OCI-LY3 (cell line): ENCODE results near the gene FAM120C.

Source experiments
- H2AFZ ChIP-seq: fragments of 200-600, 300-600 bp; shearing (Covaris generic); 2 replicates; pipeline ENCODE4 v1.6.0; 2014; ENCODE audit warnings: antibody characterized with exemption, low read depth, low read length
- H3K27ac ChIP-seq: fragments of 200-600, 300-600 bp; sonication (generic); 2 replicates; pipeline ENCODE4 v1.5.1; 2014; ENCODE audit warnings: mild to moderate bottlenecking, low read length, moderate library complexity, mixed read lengths
- H3K27me3 ChIP-seq: fragments of 200-600, 300-600 bp; sonication (generic); 2 replicates; pipeline ENCODE4 v1.6.1; 2014; ENCODE audit warnings: low read depth, low read length, mixed read lengths
- H3K36me3 ChIP-seq: fragments of 200-600, 300-600 bp; sonication (generic); replicated peaks from 2 replicates; pipeline ENCODE3; 2014; ENCODE audit warnings: low read depth, low read length, mixed read lengths
- H3K4me1 ChIP-seq: fragments of 300-600, 200-600 bp; sonication (generic); 2 replicates; pipeline ENCODE4 v1.6.1; 2014; ENCODE audit warnings: low read length, mixed read lengths
- H3K4me2 ChIP-seq: fragments of 200-600, 300-600 bp; sonication (generic); 2 replicates; pipeline ENCODE4 v1.6.1; 2014; ENCODE audit warnings: low read length, mixed read lengths
- H3K4me3 ChIP-seq: fragments of 300-600, 200-600 bp; sonication (generic); 2 replicates; pipeline ENCODE4 v1.5.1; 2014; ENCODE audit warnings: antibody characterized with exemption, mild to moderate bottlenecking, low read length, moderate library complexity
- H3K79me2 ChIP-seq: fragments of 300-600, 200-600 bp; shearing (Covaris generic); 2 replicates; pipeline ENCODE4 v1.6.1; 2014; ENCODE audit warnings: mild to moderate bottlenecking, low read length, mixed read lengths
- H3K9ac ChIP-seq: fragments of 300-600, 200-600 bp; shearing (Covaris generic); 2 replicates; pipeline ENCODE4 v1.6.0; 2014; ENCODE audit warnings: mild to moderate bottlenecking, low read length, moderate library complexity
- H3K9me3 ChIP-seq: fragments of 200-600, 300-600 bp; shearing (Covaris generic); 2 replicates; pipeline ENCODE4 v1.6.1; 2014; ENCODE audit warnings: low read length, mixed read lengths; ENCODE audit not compliant: insufficient read depth
- H4K20me1 ChIP-seq: fragments of 200-600, 300-600 bp; sonication (generic); 2 replicates; pipeline ENCODE4 v1.6.1; 2016; ENCODE audit warnings: low read length, mixed read lengths; ENCODE audit not compliant: insufficient read depth
- EZH2phosphoT487 ChIP-seq: fragments of 200-600 bp; shearing (Covaris generic); IDR thresholded peaks from 2 replicates; pipeline ENCODE4 v1.6.1; 2018; ENCODE audit warnings: antibody characterized with exemption, mixed run types, low read depth
- TF ChIP-seq, protein P1 (sequence below): fragments of 200-600, 300-600 bp; sonication (generic); IDR thresholded peaks from 2 replicates; pipeline ENCODE4 v1.5.1; 2014; ENCODE audit warnings: antibody characterized with exemption, low read length, low read depth

The FAM120C gene

DNA sequence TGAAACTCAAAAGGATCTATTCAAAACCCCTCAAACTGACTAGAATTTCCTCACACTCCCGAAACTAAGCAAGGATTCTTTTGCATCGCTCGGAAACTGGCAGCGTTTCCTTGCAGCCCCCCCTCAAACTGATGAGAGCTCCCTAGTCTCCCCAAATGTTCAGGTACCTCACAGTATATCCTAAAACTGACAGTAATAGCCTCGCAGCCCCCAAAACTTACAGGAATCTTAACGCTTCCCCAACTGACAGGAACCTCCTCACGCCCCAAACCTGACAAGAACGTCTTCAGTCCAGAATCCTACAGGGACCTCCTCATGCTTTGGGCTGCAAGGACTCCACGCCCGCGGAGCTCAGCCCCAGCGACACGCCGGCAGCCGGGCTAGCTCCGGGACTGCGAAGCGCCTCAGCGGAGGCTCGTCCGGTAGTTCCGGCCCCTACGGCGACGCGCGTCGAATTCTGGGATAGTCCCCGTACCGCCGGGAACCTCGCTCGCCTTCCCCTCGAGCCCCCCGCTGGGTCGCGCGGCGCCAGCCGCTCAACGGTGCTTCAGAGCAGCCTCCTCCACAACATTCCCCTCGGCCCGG is 139.4 kb downstream of the FAM120C start:
- no peak for TF ChIP-seq EZH2phosphoT487
- TF ChIP-seq, protein P1, sequence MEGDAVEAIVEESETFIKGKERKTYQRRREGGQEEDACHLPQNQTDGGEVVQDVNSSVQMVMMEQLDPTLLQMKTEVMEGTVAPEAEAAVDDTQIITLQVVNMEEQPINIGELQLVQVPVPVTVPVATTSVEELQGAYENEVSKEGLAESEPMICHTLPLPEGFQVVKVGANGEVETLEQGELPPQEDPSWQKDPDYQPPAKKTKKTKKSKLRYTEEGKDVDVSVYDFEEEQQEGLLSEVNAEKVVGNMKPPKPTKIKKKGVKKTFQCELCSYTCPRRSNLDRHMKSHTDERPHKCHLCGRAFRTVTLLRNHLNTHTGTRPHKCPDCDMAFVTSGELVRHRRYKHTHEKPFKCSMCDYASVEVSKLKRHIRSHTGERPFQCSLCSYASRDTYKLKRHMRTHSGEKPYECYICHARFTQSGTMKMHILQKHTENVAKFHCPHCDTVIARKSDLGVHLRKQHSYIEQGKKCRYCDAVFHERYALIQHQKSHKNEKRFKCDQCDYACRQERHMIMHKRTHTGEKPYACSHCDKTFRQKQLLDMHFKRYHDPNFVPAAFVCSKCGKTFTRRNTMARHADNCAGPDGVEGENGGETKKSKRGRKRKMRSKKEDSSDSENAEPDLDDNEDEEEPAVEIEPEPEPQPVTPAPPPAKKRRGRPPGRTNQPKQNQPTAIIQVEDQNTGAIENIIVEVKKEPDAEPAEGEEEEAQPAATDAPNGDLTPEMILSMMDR = no peak
- H3K9ac ChIP-seq = peak overlapping the region; percentile 98
- H3K4me1 ChIP-seq = peaks cover 10% of the 10 kb centered on the region
- no peaks in the 10 kb centered on the region for H3K9me3 ChIP-seq
- peak overlapping the region; percentile 90 for H2AFZ ChIP-seq
- peak overlapping the region; percentile 93 for H3K27ac ChIP-seq
- H3K4me2 ChIP-seq = peak overlapping the region; percentile 88
- H3K4me3 ChIP-seq = peak overlapping the region; percentile 98
- H3K27me3 ChIP-seq = no peaks in the 10 kb centered on the region
- H3K79me2 ChIP-seq = peaks cover 18% of the 10 kb centered on the region
- H4K20me1 ChIP-seq = no peaks in the 10 kb centered on the region
- peaks cover 14% of the 10 kb centered on the region for H3K36me3 ChIP-seq

- Histone ChIP-seq H3K27me3 (no peaks in the 10 kb centered on the region), H3K36me3 (peaks cover 14% of the 10 kb centered on the region), H3K79me2 (peaks cover 18% of the 10 kb centered on the region), H3K9me3 (no peaks in the 10 kb centered on the region), H3K9ac (peak overlapping the region; percentile 98), H4K20me1 (no peaks in the 10 kb centered on the region), H2AFZ (no peak overlapping the region), H3K4me1 (peaks cover 10% of the 10 kb centered on the region), H3K4me3 (peak overlapping the region; percentile 98), H3K27ac (peak overlapping the region; percentile 93), H3K4me2 (peak overlapping the region; percentile 88)
- TF ChIP-seq, protein P1 = no peak
- no peak for TF ChIP-seq EZH2phosphoT487
Observed at GRCh38 chrX:54043056-54043455, 140.0 kb downstream of the FAM120C start.

DNA sequence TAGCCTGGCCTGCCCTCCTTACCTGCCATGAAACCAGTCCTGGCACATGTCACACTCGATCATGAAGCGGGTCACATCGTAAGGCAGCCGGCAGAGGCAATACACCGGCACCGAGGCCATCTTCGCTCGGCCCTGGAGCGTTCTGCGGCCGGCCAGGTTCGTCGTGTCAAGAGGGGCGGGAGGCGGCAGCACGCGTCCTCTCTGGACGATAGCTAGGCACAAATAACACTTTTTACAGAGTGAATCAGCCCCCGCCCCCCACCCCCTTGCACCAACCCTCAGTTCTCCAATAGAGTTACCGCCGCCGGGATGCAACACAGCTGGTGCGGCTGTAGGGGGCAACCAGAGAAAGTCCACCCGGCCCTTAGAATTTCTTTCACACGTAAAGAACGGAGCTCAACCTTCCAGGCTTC is 140.4 kb downstream of the FAM120C start:
- H3K4me2 ChIP-seq = peak overlapping the region; percentile 88
- H3K9ac ChIP-seq = peak overlapping the region; percentile 98
- no peaks in the 10 kb centered on the region for H4K20me1 ChIP-seq
- peaks cover 10% of the 10 kb centered on the region for H3K4me1 ChIP-seq
- TF ChIP-seq, protein P1 = peak; percentile 22; the same call in 1 of the 2 replicates
- no peak for TF ChIP-seq EZH2phosphoT487
- H3K79me2 ChIP-seq = peaks cover 18% of the 10 kb centered on the region
- H3K9me3 ChIP-seq = no peaks in the 10 kb centered on the region
- no peaks in the 10 kb centered on the region for H3K27me3 ChIP-seq
- no peak overlapping the region; the same call in 1 of the 2 replicates for H3K27ac ChIP-seq
- H3K4me3 ChIP-seq = peak overlapping the region; percentile 98
- no peak overlapping the region for H2AFZ ChIP-seq
- H3K36me3 ChIP-seq = peaks cover 14% of the 10 kb centered on the region

DNA sequence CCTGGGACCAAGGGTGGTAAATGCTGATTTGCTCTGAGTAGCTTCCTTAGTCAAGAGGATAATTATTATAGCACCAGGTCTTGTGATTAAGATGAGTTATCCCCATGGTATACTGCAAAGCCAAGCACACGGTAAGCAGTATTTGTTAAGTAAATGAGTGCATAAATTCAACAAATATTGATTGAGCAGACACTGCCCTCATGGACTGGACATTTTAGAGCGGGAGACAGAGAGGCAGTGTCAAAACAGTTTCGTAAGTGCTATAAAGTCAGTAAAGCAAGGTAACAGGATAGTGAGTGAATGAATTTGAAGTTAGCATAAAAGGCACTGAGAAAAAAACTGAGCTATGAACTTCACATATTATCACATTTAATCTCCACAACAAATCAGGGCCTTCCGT is 152.7 kb downstream of the FAM120C start:
- Histone ChIP-seq H3K9me3 (no peaks in the 10 kb centered on the region), H3K27ac (no peak overlapping the region), H3K9ac (no peak overlapping the region), H3K79me2 (no peaks in the 10 kb centered on the region), H3K36me3 (peaks cover 13% of the 10 kb centered on the region), H2AFZ (no peak overlapping the region), H3K4me3 (no peak overlapping the region), H3K4me2 (no peak overlapping the region), H4K20me1 (no peaks in the 10 kb centered on the region), H3K27me3 (no peaks in the 10 kb centered on the region), H3K4me1 (no peaks in the 10 kb centered on the region)
- TF ChIP-seq, protein P1 = no peak
- TF ChIP-seq EZH2phosphoT487 = no peak
